Measurements from ENCODE around the gene IRGQ. TPM values are rescaled to one million over a fixed set of nuclear protein-coding genes. Genes with fewer than 3 reads are reported as not detected.
"Not testable (repeated sequence)": the region's sequence is repeated elsewhere in the genome, so short reads cannot be mapped to it uniquely, and the experiment has no call there.

IRGQ gene
- total RNA-seq, 1 experiment from 2014 or later, result 63.5 TPM

- in situ Hi-C loops (cut with HindIII; ENCODE audit: low sequenced_read_pairs), result no loop called here
- DNase-seq (ENCODE audit: low spot score), result no peak
These were observed 41.5 kb downstream of the IRGQ start for GRCh38 chr19:43554317-43554895.

- in situ Hi-C loops (cut with HindIII; ENCODE audit: low sequenced_read_pairs), result no loop called here
- no peak for DNase-seq (ENCODE audit: low spot score)
These were observed 42.3 kb downstream of the IRGQ start for GRCh38 chr19:43553656-43554055.

GRCh38 chr19:43552616-43553015 is 43.3 kb downstream of the IRGQ start:
- DNase-seq (ENCODE audit: low spot score), result no peak
- in situ Hi-C loops (cut with HindIII; ENCODE audit: low sequenced_read_pairs), result no loop called here

DNA sequence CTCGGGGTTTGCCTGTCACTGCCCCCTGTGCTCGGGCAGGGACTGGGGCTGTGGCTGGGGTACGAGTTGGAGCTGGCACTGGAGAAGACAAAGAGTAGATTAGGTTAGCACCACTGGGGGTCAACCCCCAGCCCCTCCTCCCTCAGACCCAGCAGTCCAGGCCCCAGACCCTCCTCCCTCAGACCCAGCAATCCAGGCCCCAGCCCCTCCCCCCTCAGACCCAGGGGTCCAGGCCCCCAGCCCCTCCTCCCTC is 43.8 kb downstream of the IRGQ start:
- in situ Hi-C loops (cut with HindIII; ENCODE audit: low sequenced_read_pairs), result no loop called here
- DNase-seq (ENCODE audit: low spot score), result no peak

DNA sequence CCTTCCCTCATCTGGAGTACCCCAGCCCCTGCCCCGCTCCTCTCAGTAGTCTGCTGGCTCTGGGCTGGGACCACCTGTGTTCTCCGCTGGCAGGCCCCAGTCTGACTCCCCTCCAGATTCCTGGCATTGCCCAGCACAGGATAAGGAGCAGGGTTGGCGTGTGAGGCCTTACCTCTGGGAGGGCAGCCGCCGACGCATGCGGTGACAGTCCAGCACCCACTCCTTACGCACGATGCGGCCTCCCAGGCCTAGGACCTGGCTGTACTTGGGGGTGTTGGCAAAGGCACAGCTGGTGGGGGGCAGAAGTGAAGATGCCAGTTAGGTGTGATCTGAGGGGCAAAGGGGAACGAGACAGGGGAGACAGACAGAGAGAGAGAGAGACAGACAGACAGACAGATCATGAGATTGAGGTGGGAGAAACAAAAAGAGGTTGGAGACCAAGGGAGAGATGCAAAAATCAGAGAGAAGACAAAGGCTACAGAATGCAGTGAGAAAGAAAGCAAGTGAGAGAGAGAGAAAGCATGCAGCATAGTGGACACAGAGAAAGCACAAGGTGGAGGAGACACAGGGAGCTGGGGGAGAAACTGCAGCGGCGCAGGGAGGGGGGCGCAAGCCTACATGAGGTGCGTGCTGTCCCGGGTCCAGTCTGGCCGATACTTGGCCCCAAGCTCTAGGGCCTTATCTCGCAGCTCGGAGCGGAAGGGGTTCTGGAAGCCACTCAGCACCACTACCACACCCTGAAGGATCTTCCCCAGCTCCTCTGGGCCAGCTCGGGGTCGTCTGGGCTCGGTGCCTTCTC is 44.3 kb downstream of the IRGQ start:
- no peak for DNase-seq (ENCODE audit: low spot score)
- in situ Hi-C loops (cut with HindIII; ENCODE audit: low sequenced_read_pairs), result no loop called here

- in situ Hi-C loops (cut with HindIII; ENCODE audit: low sequenced_read_pairs), result no loop called here
- no peak for DNase-seq (ENCODE audit: low spot score)
These were observed 47.2 kb downstream of the IRGQ start for GRCh38 chr19:43548706-43549105.

GRCh38 chr19:43547926-43548325 is 48.0 kb downstream of the IRGQ start:
- DNase-seq (ENCODE audit: low spot score); in situ Hi-C loops (cut with HindIII; ENCODE audit: low sequenced_read_pairs): not testable (repeated sequence)

DNA sequence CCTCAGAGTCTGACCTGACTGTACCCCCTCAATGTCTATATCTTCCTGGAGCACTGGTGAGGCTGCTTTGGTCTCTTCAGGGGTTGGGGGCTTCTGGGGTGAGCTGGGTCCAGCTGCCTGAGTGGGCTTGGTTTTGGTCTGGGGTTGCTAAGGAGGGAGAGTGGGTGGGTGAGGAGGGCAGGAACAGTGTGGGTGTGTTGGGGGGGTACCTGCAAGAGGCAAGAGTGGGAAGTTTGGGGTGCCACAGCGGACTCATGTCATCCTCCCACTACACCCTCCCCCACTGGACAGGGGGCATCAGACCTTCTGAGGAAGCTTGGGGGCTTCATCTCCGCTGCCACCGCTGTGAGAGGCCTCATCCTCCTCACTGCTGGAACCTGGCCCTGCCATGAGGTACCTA is 49.4 kb downstream of the IRGQ start:
- in situ Hi-C loops (cut with HindIII; ENCODE audit: low sequenced_read_pairs), result no loop called here
- no peak for DNase-seq (ENCODE audit: low spot score)

DNA sequence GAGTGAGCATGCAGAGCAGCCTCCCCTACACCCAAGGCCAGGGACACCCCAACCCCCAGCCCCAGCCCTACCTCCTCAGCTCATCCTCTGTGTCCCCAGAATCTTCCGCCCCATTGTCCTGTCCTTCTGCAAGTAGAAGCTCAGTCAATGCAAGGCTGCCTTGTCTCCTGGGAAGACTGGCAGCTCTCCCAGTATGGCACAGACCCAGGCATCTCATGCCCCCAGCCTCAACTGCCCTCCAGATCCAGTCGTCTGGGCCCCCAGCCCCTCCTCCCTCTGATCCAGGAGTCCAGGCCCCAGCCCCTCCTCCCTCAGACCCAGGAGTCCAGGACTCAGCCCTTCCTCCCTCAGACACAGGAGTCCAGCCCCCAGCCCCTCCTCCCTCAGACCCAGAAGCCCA is 50.0 kb downstream of the IRGQ start:
- no peak for DNase-seq (ENCODE audit: low spot score)
- in situ Hi-C loops (cut with HindIII; ENCODE audit: low sequenced_read_pairs), result no loop called here

GRCh38 chr19:43545276-43545675 is 50.7 kb downstream of the IRGQ start:
- no peak for DNase-seq (ENCODE audit: low spot score)
- in situ Hi-C loops (cut with HindIII; ENCODE audit: low sequenced_read_pairs), result no loop called here

- in situ Hi-C loops (cut with HindIII; ENCODE audit: low sequenced_read_pairs), result no loop called here
- DNase-seq (ENCODE audit: low spot score), result no peak
These were observed 51.9 kb downstream of the IRGQ start for GRCh38 chr19:43544077-43544476.

GRCh38 chr19:43541920-43542650 is 53.8 kb downstream of the IRGQ start:
- DNase-seq (ENCODE audit: low spot score), result no peak
- in situ Hi-C loops (cut with HindIII; ENCODE audit: low sequenced_read_pairs), result no loop called here

GRCh38 chr19:43540381-43540780 is 55.6 kb downstream of the IRGQ start:
- no peak for DNase-seq (ENCODE audit: low spot score)
- in situ Hi-C loops (cut with HindIII; ENCODE audit: low sequenced_read_pairs), result no loop called here

- in situ Hi-C loops (cut with HindIII; ENCODE audit: low sequenced_read_pairs), result loop anchor here (5.0 kb wide), 1 partner anchor 38 kb away; the partner anchor contains the start of genes PINLYP and XRCC1
- no peak for DNase-seq (ENCODE audit: low spot score)
These were observed 57.0 kb downstream of the IRGQ start for GRCh38 chr19:43538922-43539321.

- DNase-seq (ENCODE audit: low spot score), result peak; percentile 87
- in situ Hi-C loops (cut with HindIII; ENCODE audit: low sequenced_read_pairs), result loop anchor here (5.0 kb wide), 1 partner anchor 42 kb away; the partner anchor contains the start of genes PINLYP and XRCC1
These were observed 60.8 kb downstream of the IRGQ start for GRCh38 chr19:43534816-43535761.

Other genes with a start within 250 kb of the IRGQ start
- gene CD177, start 242.4 kb downstream of the IRGQ start, total RNA-seq (2014; rRNA removed; shearing (Covaris generic)), result 443 and 498 TPM in 2 replicates
- 1.7 TPM in 1 of 2 replicates, not detected in the other for gene TEX101, start 181.2 kb downstream of the IRGQ start, total RNA-seq (2014; rRNA removed; shearing (Covaris generic))
- not detected in 2 replicates for gene LYPD3, start 130.5 kb downstream of the IRGQ start, total RNA-seq (2014; rRNA removed; shearing (Covaris generic))
- gene PHLDB3, start 91.4 kb downstream of the IRGQ start, total RNA-seq (2014; rRNA removed; shearing (Covaris generic)), result 51.2 and 77.2 TPM in 2 replicates
- 227 and 243 TPM in 2 replicates for gene ETHE1, start 68.9 kb downstream of the IRGQ start, total RNA-seq (2014; rRNA removed; shearing (Covaris generic))
- not detected in 2 replicates for gene ZNF575, start 62.9 kb downstream of the IRGQ start, total RNA-seq (2014; rRNA removed; shearing (Covaris generic))
- gene XRCC1, start 20.6 kb downstream of the IRGQ start, total RNA-seq (2014; rRNA removed; shearing (Covaris generic)), result 64.5 and 77.2 TPM in 2 replicates
- gene PINLYP, start 20.3 kb downstream of the IRGQ start, total RNA-seq (2014; rRNA removed; shearing (Covaris generic)), result 1.5 and 2.7 TPM in 2 replicates
- gene ZNF576, start 461 bp upstream of the IRGQ start, total RNA-seq (2014; rRNA removed; shearing (Covaris generic)), result 6.9 and 15.4 TPM in 2 replicates
- not detected in 2 replicates for gene SRRM5, start 16.0 kb upstream of the IRGQ start, total RNA-seq (2014; rRNA removed; shearing (Covaris generic))
- gene ZNF428, start 23.5 kb upstream of the IRGQ start, total RNA-seq (2014; rRNA removed; shearing (Covaris generic)), result 135 and 160 TPM in 2 replicates
- 47.8 and 58.7 TPM in 2 replicates for gene CADM4, start 43.7 kb upstream of the IRGQ start, total RNA-seq (2014; rRNA removed; shearing (Covaris generic))
- 6.0 and 8.8 TPM in 2 replicates for gene PLAUR, start 74.0 kb upstream of the IRGQ start, total RNA-seq (2014; rRNA removed; shearing (Covaris generic))
- gene IRGC, start 119.9 kb upstream of the IRGQ start, total RNA-seq (2014; rRNA removed; shearing (Covaris generic)), result not detected in 2 replicates
- 18.3 and 22.3 TPM in 2 replicates for gene SMG9, start 158.8 kb upstream of the IRGQ start, total RNA-seq (2014; rRNA removed; shearing (Covaris generic))
- gene KCNN4, start 184.8 kb upstream of the IRGQ start, total RNA-seq (2014; rRNA removed; shearing (Covaris generic)), result 4.2 and 5.7 TPM in 2 replicates
- gene LYPD5, start 206.3 kb upstream of the IRGQ start, total RNA-seq (2014; rRNA removed; shearing (Covaris generic)), result not detected in 2 replicates
- 3.8 and 13.4 TPM in 2 replicates for gene ZNF283, start 231.2 kb upstream of the IRGQ start, total RNA-seq (2014; rRNA removed; shearing (Covaris generic))